ENCODE results near the gene LARGE2. TPM values are rescaled to one million over a fixed set of nuclear protein-coding genes. Genes with fewer than 3 reads are reported as not detected.

The LARGE2 gene
- total RNA-seq, 4 donors from 2014 or later: 0.24 to 0.37 TPM; not detected in 2

GRCh38 chr11:45881708-45882368 lies 40.6 kb upstream of the LARGE2 start:
- DNase-seq (ENCODE audit: low spot score) (no peak), ATAC-seq (ENCODE audit: low FRiP score) (no peak)
- TF ChIP-seq CTCF (IDR thresholded peaks at IDR 0.05): no peak

GRCh38 chr11:45884596-45885185 lies 37.8 kb upstream of the LARGE2 start:
- no peak for TF ChIP-seq CTCF (IDR thresholded peaks at IDR 0.05)
- DNase-seq (ENCODE audit: low spot score) (no peak), ATAC-seq (ENCODE audit: low FRiP score) (no peak)

- DNase-seq (ENCODE audit: low spot score) (no peak), ATAC-seq (ENCODE audit: low FRiP score) (peak; percentile 73)
- no peak for TF ChIP-seq CTCF (IDR thresholded peaks at IDR 0.05)
Measured at GRCh38 chr11:45885274-45885920, 37.1 kb upstream of the LARGE2 start, which contains the start of gene MAPK8IP1. MAPK8IP1 (plus strand) TSS chr11:45885651; CDS start chr11:45885821, 170 bp downstream.

GRCh38 chr11:45885921-45886721 lies 36.3 kb upstream of the LARGE2 start:
- no peak for ATAC-seq (ENCODE audit: low FRiP score)
- DNase-seq (ENCODE audit: low spot score): no peak
- TF ChIP-seq CTCF (IDR thresholded peaks at IDR 0.05): no peak

- no peak for TF ChIP-seq CTCF (IDR thresholded peaks at IDR 0.05)
- ATAC-seq (ENCODE audit: low FRiP score) (no peak), DNase-seq (ENCODE audit: low spot score) (no peak)
Measured at GRCh38 chr11:45886816-45887520, 35.5 kb upstream of the LARGE2 start.

GRCh38 chr11:45887587-45887986 lies 34.9 kb upstream of the LARGE2 start:
- TF ChIP-seq CTCF (IDR thresholded peaks at IDR 0.05): no peak
- ATAC-seq (ENCODE audit: low FRiP score): no peak
- no peak for DNase-seq (ENCODE audit: low spot score)

Data from omental fat pad (tissue), 4 donors.